Endothelial cell of umbilical vein (primary cell): Measurements from ENCODE around the gene ACTL8. TPM values are rescaled to one million over a fixed set of nuclear protein-coding genes. Genes with fewer than 3 reads are reported as not detected.

Experiments used
- BruUV-seq: library from RNA; stranded (reverse); fragments of 400-500 nt; replicated peaks from 2 replicates; lab custom pipeline; 2021; lab: Mats Ljungman, UMichigan
- CTCF ChIA-PET: fragments of 300-600, 350-600 bp; sonication (Branson Sonifier 250); formaldehyde crosslinking; loops from one replicate; lab custom pipeline; 2021; ENCODE audit warnings: antibody characterized with exemption, inconsistent platforms; lab: Charles Lee
- POLR2A ChIA-PET: fragments of 300-600, 350-600 bp; sonication (Branson Sonifier 250); formaldehyde crosslinking; loops from one replicate; lab custom pipeline; 2021; ENCODE audit warnings: antibody characterized with exemption, inconsistent platforms; lab: Charles Lee
- DNase-seq: peaks from one replicate; pipeline ENCODE4 v3.0.0-alpha.2; 2011; ENCODE audit warnings: low read depth, low spot score
- FAIRE-seq: peaks from 2 replicates; lab custom pipeline; 2011; peaks lifted over from hg19 to GRCh38; lab: Jason Lieb, UNC
- H2AFZ ChIP-seq: 2 replicates; pipeline ENCODE4 v1.6.0; 2012; ENCODE audit warnings: low read depth, low read length, control low read depth, inconsistent platforms
- H3K27ac ChIP-seq: 2 replicates; pipeline ENCODE4 v1.5.1; 2011; ENCODE audit warnings: low read depth, mild to moderate bottlenecking, control low read depth, low read length, moderate library complexity; ENCODE audit not compliant: insufficient read depth
- H3K27me3 ChIP-seq, 2 experiments: 2 replicates each; pipeline versions ENCODE4 v1.6.0 to v1.6.1; 2011; ENCODE audit warnings: low read length in 2 of 2, mixed read lengths in 1 of 2; ENCODE audit not compliant: control insufficient read depth in 2 of 2, insufficient read depth in 2 of 2
- H3K36me3 ChIP-seq, 2 experiments: 2 replicates in 1 of 2; 3 replicates in 1 of 2; pipeline ENCODE4 v1.5.1; 2011; ENCODE audit warnings: low read length in 2 of 2, mild to moderate bottlenecking in 1 of 2, moderate library complexity in 1 of 2; ENCODE audit not compliant: control insufficient read depth in 2 of 2, insufficient read depth in 2 of 2; ENCODE audit errors: extremely low read depth in 1 of 2
- H3K4me1 ChIP-seq: 3 replicates; pipeline ENCODE4 v1.5.1; 2011; ENCODE audit warnings: mild to moderate bottlenecking, low read length; ENCODE audit not compliant: control insufficient read depth, insufficient read depth; ENCODE audit errors: extremely low read depth
- H3K4me2 ChIP-seq: 2 replicates; pipeline ENCODE4 v1.6.1; 2011; ENCODE audit warnings: low read length, control low read depth, mixed read lengths; ENCODE audit not compliant: insufficient read depth
- H3K4me3 ChIP-seq, 3 experiments: fragments of 200-600 bp in 1 of 3; sonication (generic), shearing (Covaris generic) in 1 of 3; replicated peaks in 1 of 3; 2 replicates each; pipeline ENCODE4 v1.5.1; 2011 to 2016; ENCODE audit warnings: control low read depth in 3 of 3, low read length in 3 of 3, mild to moderate bottlenecking in 2 of 3, inconsistent platforms in 1 of 3, low read depth in 1 of 3, moderate library complexity in 1 of 3; ENCODE audit not compliant: insufficient read depth in 1 of 3
- H3K79me2 ChIP-seq: 2 replicates; pipeline ENCODE4 v1.6.0; 2012; ENCODE audit warnings: low read length, inconsistent platforms; ENCODE audit not compliant: control insufficient read depth, insufficient read depth
- H3K9ac ChIP-seq: replicated peaks from 2 replicates; pipeline ENCODE3; 2011; ENCODE audit warnings: low read length, control low read depth; ENCODE audit not compliant: insufficient read depth; ENCODE audit errors: extremely low read depth
- H3K9me1 ChIP-seq: replicated peaks from 3 replicates; pipeline ENCODE4 v1.6.0; 2011; ENCODE audit warnings: mild to moderate bottlenecking, low read length; ENCODE audit not compliant: control insufficient read depth, insufficient read depth; ENCODE audit errors: extremely low read depth
- H3K9me3 ChIP-seq: replicated peaks from 2 replicates; pipeline ENCODE4 v1.5.1; 2012; ENCODE audit warnings: low read length, inconsistent platforms; ENCODE audit not compliant: control insufficient read depth, insufficient read depth
- H4K20me1 ChIP-seq: replicated peaks from 2 replicates; pipeline ENCODE3; 2011; ENCODE audit warnings: mild to moderate bottlenecking, low read length; ENCODE audit not compliant: control insufficient read depth, insufficient read depth; ENCODE audit errors: extremely low read depth
- EZH2 ChIP-seq: IDR thresholded peaks from 2 replicates; pipeline ENCODE4 v1.6.1; 2012; ENCODE audit warnings: borderline replicate concordance, low read depth, mild to moderate bottlenecking, moderate library complexity, low read length, inconsistent platforms; ENCODE audit not compliant: severe bottlenecking
- FOS ChIP-seq: IDR thresholded peaks from 2 replicates; pipeline ENCODE4 v1.6.1; 2011; ENCODE audit warnings: mild to moderate bottlenecking, low read length, moderate library complexity, borderline replicate concordance; ENCODE audit not compliant: insufficient read depth
- GATA2 ChIP-seq: IDR thresholded peaks from 2 replicates; pipeline ENCODE4 v1.7.0; 2011; ENCODE audit warnings: low read depth, mild to moderate bottlenecking, moderate library complexity, mixed read lengths, low read length; ENCODE audit not compliant: insufficient read length, insufficient read depth
- JUN ChIP-seq: IDR thresholded peaks from 2 replicates; pipeline ENCODE4 v1.6.1; 2011; ENCODE audit warnings: borderline replicate concordance, low read depth; ENCODE audit not compliant: insufficient read length, insufficient read depth
- MAX ChIP-seq: IDR thresholded peaks from 2 replicates; pipeline ENCODE4 v1.6.1; 2011; ENCODE audit not compliant: insufficient read depth, insufficient read length
- MYC ChIP-seq: IDR thresholded peaks from one replicate; pipeline ENCODE4 v1.6.1; 2011; ENCODE audit warnings: mild to moderate bottlenecking, low read depth, low read length
- POLR2A ChIP-seq: IDR thresholded peaks from 2 replicates; pipeline ENCODE4 v1.6.1; 2012; ENCODE audit warnings: low read depth, mild to moderate bottlenecking, control low read depth, low read length
- POLR2AphosphoS5 ChIP-seq: IDR thresholded peaks from 2 replicates; pipeline ENCODE4 v1.6.1; 2012; ENCODE audit warnings: low read depth, mild to moderate bottlenecking, control low read depth, low read length, moderate library complexity; ENCODE audit not compliant: insufficient read depth
- dilution Hi-C: fragments of 300-500 bp; cut with MboI; formaldehyde crosslinking; loops from one replicate; pipeline ENCODE4 v1.15.0; 2019; ENCODE audit warnings: low sequenced_read_pairs; ENCODE audit not compliant: extremely low pct_ligation_motif_present
- intact Hi-C: fragments of 100-400 bp; cut with micrococcal nuclease; formaldehyde crosslinking; loops from one replicate; pipeline ENCODE4 v1.10.0; 2022
- polyA plus RNA-seq, 4 experiments: library from polyadenylated mRNA; depleted of rRNA in 3 of 4; stranded (reverse) in 3 of 4; unstranded in 1 of 4; fragments of >200 nt; gene quantifications; 2 replicates each; pipeline versions ENCODE4 v1.2.1 to v1.2.3, GENCODE V29; 2011 to 2012; ENCODE audit warnings: missing spikeins in 1 of 4
- total RNA-seq: library from RNA; stranded (reverse); gene quantifications from 2 replicates; pipeline ENCODE4 v1.2.3, GENCODE V29; 2021
- TF ChIP-seq, protein P1 (sequence below), 2 donors: IDR thresholded peaks; 1 replicate in 1 of 2; 2 replicates in 1 of 2; pipeline ENCODE4 v1.5.1; 2011; ENCODE audit warnings: low read length in 2 of 2, mild to moderate bottlenecking in 2 of 2, moderate library complexity in 2 of 2, control low read depth in 1 of 2, inconsistent platforms in 1 of 2, low read depth in 1 of 2; ENCODE audit not compliant: insufficient read depth in 1 of 2; ENCODE audit errors: extremely low read depth in 1 of 2

The ACTL8 gene
- total and polyA plus RNA-seq, 2 donors (not counting 3 experiments of a cell fraction or from before 2014, with no cell fraction given) = not detected

DNA sequence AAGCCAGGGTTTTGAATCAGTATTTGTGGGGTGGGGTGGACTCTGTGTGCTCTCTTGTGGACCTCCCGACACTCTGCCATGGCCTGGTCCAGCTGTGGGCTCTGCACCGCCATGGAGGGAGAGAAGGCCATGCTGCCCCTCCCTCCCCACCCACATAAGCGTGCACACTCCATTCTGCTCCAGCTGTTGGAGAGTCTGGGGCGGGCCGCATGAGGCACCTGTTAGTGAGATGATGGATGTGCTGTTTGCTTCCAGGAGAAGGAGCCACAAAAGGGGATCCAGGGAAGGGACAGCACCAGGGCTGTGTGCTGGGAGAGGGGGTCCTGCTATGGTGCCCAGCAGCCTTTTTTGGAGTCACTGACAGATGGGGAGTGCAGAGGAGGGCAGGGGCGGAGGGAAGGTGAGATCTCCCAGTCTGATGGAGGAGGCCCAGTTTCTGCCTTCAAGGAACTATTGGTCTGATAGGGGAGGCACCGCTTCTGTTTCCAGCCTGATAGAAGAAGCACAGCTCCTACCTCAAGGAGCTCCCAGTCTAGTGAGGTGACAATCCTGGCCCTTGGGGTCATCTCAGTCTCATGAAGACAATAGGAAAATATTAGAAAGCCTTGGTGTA lies 101.5 kb downstream of the ACTL8 start:
- FAIRE-seq (no peak), DNase-seq (no peak)
- Histone ChIP-seq H3K4me1 (no peaks in the 10 kb centered on the region), H3K27me3 (no peaks in the 10 kb centered on the region), H3K36me3 (no peaks in the 10 kb centered on the region), H3K79me2 (no peaks in the 10 kb centered on the region), H2AFZ (no peak overlapping the region), H3K9ac (no peak overlapping the region), H3K9me1 (no peaks in the 10 kb centered on the region), H3K27ac (no peak overlapping the region), H3K9me3 (peaks cover 4% of the 10 kb centered on the region), H3K4me3 (no peak overlapping the region), H3K4me2 (no peak overlapping the region), H4K20me1 (no peaks in the 10 kb centered on the region)
- TF ChIP-seq MYC = no peak
- TF ChIP-seq, protein P1, sequence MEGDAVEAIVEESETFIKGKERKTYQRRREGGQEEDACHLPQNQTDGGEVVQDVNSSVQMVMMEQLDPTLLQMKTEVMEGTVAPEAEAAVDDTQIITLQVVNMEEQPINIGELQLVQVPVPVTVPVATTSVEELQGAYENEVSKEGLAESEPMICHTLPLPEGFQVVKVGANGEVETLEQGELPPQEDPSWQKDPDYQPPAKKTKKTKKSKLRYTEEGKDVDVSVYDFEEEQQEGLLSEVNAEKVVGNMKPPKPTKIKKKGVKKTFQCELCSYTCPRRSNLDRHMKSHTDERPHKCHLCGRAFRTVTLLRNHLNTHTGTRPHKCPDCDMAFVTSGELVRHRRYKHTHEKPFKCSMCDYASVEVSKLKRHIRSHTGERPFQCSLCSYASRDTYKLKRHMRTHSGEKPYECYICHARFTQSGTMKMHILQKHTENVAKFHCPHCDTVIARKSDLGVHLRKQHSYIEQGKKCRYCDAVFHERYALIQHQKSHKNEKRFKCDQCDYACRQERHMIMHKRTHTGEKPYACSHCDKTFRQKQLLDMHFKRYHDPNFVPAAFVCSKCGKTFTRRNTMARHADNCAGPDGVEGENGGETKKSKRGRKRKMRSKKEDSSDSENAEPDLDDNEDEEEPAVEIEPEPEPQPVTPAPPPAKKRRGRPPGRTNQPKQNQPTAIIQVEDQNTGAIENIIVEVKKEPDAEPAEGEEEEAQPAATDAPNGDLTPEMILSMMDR (IDR thresholded peaks at IDR 0.05; ENCODE audit: extremely low read depth in 1 of 2, insufficient read depth in 1 of 2, low read depth in 1 of 2, low read length in 2 of 2) = no peak
- TF ChIP-seq POLR2AphosphoS5 = no peak
- no peak for TF ChIP-seq GATA2
- TF ChIP-seq EZH2 = no peak
- no peak for TF ChIP-seq POLR2A
- TF ChIP-seq FOS = no peak
- TF ChIP-seq MAX = no peak
- TF ChIP-seq JUN = no peak
- intact Hi-C loops (no loop called here), dilution Hi-C loops (no loop called here)
- ChIA-PET CTCF (no interaction called here), POLR2A (no interaction called here)
- no TSS peak for BruUV-seq
